ENCODE measurements around the gene CH25H.
"Not testable (repeated sequence)": the region's sequence is repeated elsewhere in the genome, so short reads cannot be mapped to it uniquely, and the experiment has no call there.

The CH25H gene

GRCh38 chr10:89168354-89168900 lies 38.7 kb downstream of the CH25H start:
- H3K9me3 ChIP-seq; H3K4me3 ChIP-seq; in situ Hi-C loops (cut with MboI; ENCODE audit: low sequenced_read_pairs); H3K27me3 ChIP-seq (ENCODE audit: low read depth); H3K4me1 ChIP-seq; H3K36me3 ChIP-seq (replicated peaks); DNase-seq (ENCODE audit: low spot score in 2 of 2): not testable (repeated sequence)

GRCh38 chr10:89167915-89168314 lies 39.2 kb downstream of the CH25H start:
- no peaks in the 10 kb centered on the region for H3K36me3 ChIP-seq (replicated peaks)
- H3K4me3 ChIP-seq = no peak overlapping the region
- no peaks in the 10 kb centered on the region for H3K27me3 ChIP-seq (ENCODE audit: low read depth)
- in situ Hi-C loops (cut with MboI; ENCODE audit: low sequenced_read_pairs) = no loop called here
- DNase-seq (ENCODE audit: low spot score in 2 of 2) = no peak
- H3K4me1 ChIP-seq = peaks cover 4% of the 10 kb centered on the region
- H3K9me3 ChIP-seq = no peaks in the 10 kb centered on the region

GRCh38 chr10:89165923-89166322 lies 41.2 kb downstream of the CH25H start:
- no peaks in the 10 kb centered on the region for H3K9me3 ChIP-seq
- no peak overlapping the region for H3K4me3 ChIP-seq
- no peaks in the 10 kb centered on the region for H3K36me3 ChIP-seq (replicated peaks)
- DNase-seq (ENCODE audit: low spot score in 2 of 2) = no peak
- H3K4me1 ChIP-seq = no peaks in the 10 kb centered on the region
- 0 out of 2 replicates have a peak, but pooled peaks cover 2% of the 10 kb centered on the region for H3K27me3 ChIP-seq (ENCODE audit: low read depth)
- in situ Hi-C loops (cut with MboI; ENCODE audit: low sequenced_read_pairs) = no loop called here

GRCh38 chr10:89164920-89165319 lies 42.2 kb downstream of the CH25H start:
- H3K4me1 ChIP-seq = no peaks in the 10 kb centered on the region
- in situ Hi-C loops (cut with MboI; ENCODE audit: low sequenced_read_pairs) = no loop called here
- H3K27me3 ChIP-seq (ENCODE audit: low read depth) = 0 out of 2 replicates have a peak, but pooled peaks cover 2% of the 10 kb centered on the region
- no peaks in the 10 kb centered on the region for H3K9me3 ChIP-seq
- no peaks in the 10 kb centered on the region for H3K36me3 ChIP-seq (replicated peaks)
- no peak for DNase-seq (ENCODE audit: low spot score in 2 of 2)
- no peak overlapping the region for H3K4me3 ChIP-seq

DNA sequence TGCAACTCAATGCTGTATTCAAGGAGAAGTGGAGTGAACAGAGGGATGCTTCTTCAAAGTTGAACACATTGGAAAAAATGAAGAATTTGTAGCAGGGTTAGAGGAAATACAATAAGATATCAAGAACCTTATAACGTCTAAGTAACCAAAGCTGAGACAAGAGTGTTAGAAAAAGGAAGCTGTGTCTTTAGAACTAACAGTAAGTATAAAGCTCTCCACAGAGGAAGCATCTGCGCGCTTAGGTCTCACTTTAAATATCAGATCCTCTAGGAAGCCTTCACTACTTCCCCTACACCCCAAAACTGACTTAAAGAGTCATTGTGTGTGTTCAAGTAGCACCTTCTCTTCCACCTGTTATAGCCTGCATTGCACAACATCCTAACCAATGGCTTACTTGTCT lies 43.0 kb downstream of the CH25H start:
- H3K9me3 ChIP-seq = no peaks in the 10 kb centered on the region
- 0 out of 2 replicates have a peak, but pooled peaks cover 2% of the 10 kb centered on the region for H3K27me3 ChIP-seq (ENCODE audit: low read depth)
- in situ Hi-C loops (cut with MboI; ENCODE audit: low sequenced_read_pairs) = no loop called here
- H3K4me1 ChIP-seq = no peaks in the 10 kb centered on the region
- no peaks in the 10 kb centered on the region for H3K36me3 ChIP-seq (replicated peaks)
- H3K4me3 ChIP-seq = no peak overlapping the region
- no peak for DNase-seq (ENCODE audit: low spot score in 2 of 2)

GRCh38 chr10:89163265-89163995 lies 43.7 kb downstream of the CH25H start:
- Histone ChIP-seq H3K4me1 (no peaks in the 10 kb centered on the region), H3K36me3 (replicated peaks) (no peaks in the 10 kb centered on the region), H3K9me3 (no peaks in the 10 kb centered on the region), H3K27me3 (ENCODE audit: low read depth) (0 out of 2 replicates have a peak, but pooled peaks cover 2% of the 10 kb centered on the region), H3K4me3 (no peak overlapping the region)
- in situ Hi-C loops (cut with MboI; ENCODE audit: low sequenced_read_pairs) = no loop called here
- no peak for DNase-seq (ENCODE audit: low spot score in 2 of 2)

DNA sequence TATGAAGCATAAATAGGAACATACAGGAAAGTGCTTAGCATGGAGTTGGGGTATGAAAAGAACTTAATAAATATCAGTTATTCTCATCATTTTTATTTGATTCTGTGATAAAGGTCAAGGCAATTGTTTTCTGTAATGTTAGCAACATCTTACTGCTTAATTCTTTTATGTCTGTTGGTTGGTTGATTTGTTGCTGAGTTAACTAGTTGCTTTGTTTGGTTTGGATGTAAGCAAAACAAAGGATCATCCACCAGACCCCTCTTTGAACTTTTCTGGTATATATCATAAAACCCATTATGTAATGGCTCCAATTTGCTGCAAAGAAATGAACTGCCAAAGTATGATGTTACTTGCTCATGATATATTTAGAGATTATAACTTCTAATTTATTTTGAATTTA lies 44.5 kb downstream of the CH25H start:
- no peak for DNase-seq (ENCODE audit: low spot score in 2 of 2)
- in situ Hi-C loops (cut with MboI; ENCODE audit: low sequenced_read_pairs) = no loop called here
- Histone ChIP-seq H3K4me3 (no peak overlapping the region), H3K36me3 (replicated peaks) (no peaks in the 10 kb centered on the region), H3K9me3 (no peaks in the 10 kb centered on the region), H3K27me3 (ENCODE audit: low read depth) (0 out of 2 replicates have a peak, but pooled peaks cover 2% of the 10 kb centered on the region), H3K4me1 (no peaks in the 10 kb centered on the region)

DNA sequence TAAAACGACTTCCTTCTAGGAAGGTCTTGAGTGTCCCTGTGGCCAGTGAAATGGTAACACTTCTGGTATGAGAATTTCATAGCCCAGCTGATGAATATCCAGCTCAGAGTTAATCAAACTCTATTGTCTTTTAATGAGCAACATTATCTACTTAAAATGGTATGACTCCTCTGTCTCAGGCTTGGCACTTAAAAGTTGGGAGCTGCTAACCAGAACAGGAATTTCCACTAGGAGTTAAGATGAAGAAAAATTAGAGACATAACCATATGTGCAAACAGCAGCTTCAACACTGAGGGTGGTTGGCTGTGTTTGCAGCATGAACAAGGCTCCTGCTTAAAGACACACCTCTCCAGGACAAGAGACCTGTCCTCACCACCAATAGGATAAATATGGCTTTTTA lies 46.8 kb downstream of the CH25H start:
- no peaks in the 10 kb centered on the region for H3K36me3 ChIP-seq (replicated peaks)
- H3K27me3 ChIP-seq (ENCODE audit: low read depth) = peaks cover 9% of the 10 kb centered on the region
- H3K9me3 ChIP-seq = no peaks in the 10 kb centered on the region
- H3K4me1 ChIP-seq = no peaks in the 10 kb centered on the region
- DNase-seq (ENCODE audit: low spot score in 2 of 2) = no peak
- in situ Hi-C loops (cut with MboI; ENCODE audit: low sequenced_read_pairs) = no loop called here
- H3K4me3 ChIP-seq = no peak overlapping the region

DNA sequence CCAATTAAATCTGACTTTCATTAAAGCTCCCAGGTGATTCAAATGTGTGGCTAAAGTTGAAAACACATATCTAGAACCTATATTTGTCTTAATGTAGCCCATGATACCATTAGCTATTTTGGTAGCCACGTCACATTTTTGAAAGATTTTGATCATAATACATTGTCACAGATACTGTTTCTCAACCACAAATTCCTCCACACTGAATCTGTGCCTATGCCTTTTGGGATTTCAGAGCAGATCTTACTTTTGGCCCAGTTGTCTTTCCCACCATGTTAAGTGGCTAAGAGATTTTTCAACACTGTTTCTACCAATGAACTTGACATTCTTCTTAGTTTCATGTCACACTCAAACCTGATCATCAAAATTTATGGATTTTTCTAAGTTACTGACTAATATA lies 47.4 kb downstream of the CH25H start:
- Histone ChIP-seq H3K9me3 (no peaks in the 10 kb centered on the region), H3K27me3 (ENCODE audit: low read depth) (peaks cover 9% of the 10 kb centered on the region), H3K4me1 (no peaks in the 10 kb centered on the region), H3K36me3 (replicated peaks) (no peaks in the 10 kb centered on the region), H3K4me3 (no peak overlapping the region)
- in situ Hi-C loops (cut with MboI; ENCODE audit: low sequenced_read_pairs) = no loop called here
- no peak for DNase-seq (ENCODE audit: low spot score in 2 of 2)

DNA sequence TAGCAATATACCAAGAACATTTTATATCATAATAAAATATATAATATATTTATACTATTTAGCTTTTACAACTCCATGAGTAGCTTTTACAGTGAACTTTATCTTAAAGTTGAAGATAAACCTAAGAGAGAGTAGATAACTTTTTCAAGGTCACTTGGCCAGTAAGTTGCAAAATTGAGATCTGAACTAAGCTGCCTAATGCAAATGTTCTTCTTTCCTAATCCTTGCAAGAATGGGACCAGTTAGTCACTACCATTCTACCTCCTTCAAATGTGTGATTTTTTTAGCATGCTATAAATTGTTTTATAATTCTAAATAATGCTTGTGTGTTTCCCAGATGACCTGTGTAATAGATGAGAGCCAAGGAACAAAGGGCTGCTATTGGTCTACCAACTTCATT lies 47.8 kb downstream of the CH25H start:
- no peaks in the 10 kb centered on the region for H3K9me3 ChIP-seq
- in situ Hi-C loops (cut with MboI; ENCODE audit: low sequenced_read_pairs) = no loop called here
- no peaks in the 10 kb centered on the region for H3K4me1 ChIP-seq
- H3K27me3 ChIP-seq (ENCODE audit: low read depth) = peaks cover 9% of the 10 kb centered on the region
- no peaks in the 10 kb centered on the region for H3K36me3 ChIP-seq (replicated peaks)
- no peak overlapping the region for H3K4me3 ChIP-seq
- DNase-seq (ENCODE audit: low spot score in 2 of 2) = no peak

- H3K36me3 ChIP-seq (replicated peaks) = no peaks in the 10 kb centered on the region
- H3K4me1 ChIP-seq = no peaks in the 10 kb centered on the region
- in situ Hi-C loops (cut with MboI; ENCODE audit: low sequenced_read_pairs) = no loop called here
- H3K27me3 ChIP-seq (ENCODE audit: low read depth) = peaks cover 9% of the 10 kb centered on the region
- no peak for DNase-seq (ENCODE audit: low spot score in 2 of 2)
- no peak overlapping the region for H3K4me3 ChIP-seq
- H3K9me3 ChIP-seq = no peaks in the 10 kb centered on the region
Measured at GRCh38 chr10:89158446-89158845, 48.7 kb downstream of the CH25H start.

GRCh38 chr10:89156161-89156835 lies 50.8 kb downstream of the CH25H start:
- H3K36me3 ChIP-seq (replicated peaks) = no peaks in the 10 kb centered on the region
- DNase-seq (ENCODE audit: low spot score in 2 of 2) = no peak
- H3K4me1 ChIP-seq = no peaks in the 10 kb centered on the region
- in situ Hi-C loops (cut with MboI; ENCODE audit: low sequenced_read_pairs) = no loop called here
- H3K9me3 ChIP-seq = no peaks in the 10 kb centered on the region
- H3K27me3 ChIP-seq (ENCODE audit: low read depth) = peaks cover 7% of the 10 kb centered on the region
- no peak overlapping the region for H3K4me3 ChIP-seq

All from HAP-1 (cell line).